ENCODE results near the gene RGMA.

RGMA gene

GRCh38 chr15:93017526-93017925 lies 71.5 kb downstream of the RGMA start:
- TF ChIP-seq POLR2AphosphoS5 (IDR thresholded peaks at IDR 0.05; ENCODE audit: low read depth, low read length) (no peak), TAF1 (IDR thresholded peaks at IDR 0.05; ENCODE audit: borderline replicate concordance, low read depth, low read length) (no peak), POLR2A (IDR thresholded peaks at IDR 0.05; ENCODE audit: low read depth, low read length) (no peak)
- FAIRE-seq (no peak), DNase-seq (ENCODE audit: insufficient read length) (no peak)

GRCh38 chr15:93012786-93013185 lies 76.2 kb downstream of the RGMA start:
- TF ChIP-seq TAF1 (IDR thresholded peaks at IDR 0.05; ENCODE audit: borderline replicate concordance, low read depth, low read length) (no peak), POLR2AphosphoS5 (IDR thresholded peaks at IDR 0.05; ENCODE audit: low read depth, low read length) (no peak), POLR2A (IDR thresholded peaks at IDR 0.05; ENCODE audit: low read depth, low read length) (no peak)
- DNase-seq (ENCODE audit: insufficient read length) (no peak), FAIRE-seq (no peak)

GRCh38 chr15:93007994-93008393 lies 81.0 kb downstream of the RGMA start:
- TF ChIP-seq TAF1 (IDR thresholded peaks at IDR 0.05; ENCODE audit: borderline replicate concordance, low read depth, low read length): no peak
- TF ChIP-seq POLR2AphosphoS5 (IDR thresholded peaks at IDR 0.05; ENCODE audit: low read depth, low read length): no peak
- TF ChIP-seq POLR2A (IDR thresholded peaks at IDR 0.05; ENCODE audit: low read depth, low read length): no peak
- FAIRE-seq: no peak
- DNase-seq (ENCODE audit: insufficient read length): no peak

- DNase-seq (ENCODE audit: insufficient read length) (no peak), FAIRE-seq (no peak)
- TF ChIP-seq POLR2A (IDR thresholded peaks at IDR 0.05; ENCODE audit: low read depth, low read length) (no peak), POLR2AphosphoS5 (IDR thresholded peaks at IDR 0.05; ENCODE audit: low read depth, low read length) (no peak), TAF1 (IDR thresholded peaks at IDR 0.05; ENCODE audit: borderline replicate concordance, low read depth, low read length) (no peak)
Measured at GRCh38 chr15:93005133-93005532, 83.9 kb downstream of the RGMA start.

GRCh38 chr15:93001881-93002280 lies 87.1 kb downstream of the RGMA start:
- TF ChIP-seq POLR2A (IDR thresholded peaks at IDR 0.05; ENCODE audit: low read depth, low read length): no peak
- TF ChIP-seq TAF1 (IDR thresholded peaks at IDR 0.05; ENCODE audit: borderline replicate concordance, low read depth, low read length): no peak
- no peak for TF ChIP-seq POLR2AphosphoS5 (IDR thresholded peaks at IDR 0.05; ENCODE audit: low read depth, low read length)
- FAIRE-seq (no peak), DNase-seq (ENCODE audit: insufficient read length) (no peak)

- TF ChIP-seq POLR2AphosphoS5 (IDR thresholded peaks at IDR 0.05; ENCODE audit: low read depth, low read length) (no peak), TAF1 (IDR thresholded peaks at IDR 0.05; ENCODE audit: borderline replicate concordance, low read depth, low read length) (no peak), POLR2A (IDR thresholded peaks at IDR 0.05; ENCODE audit: low read depth, low read length) (no peak)
- FAIRE-seq (no peak), DNase-seq (ENCODE audit: insufficient read length) (no peak)
Measured at GRCh38 chr15:93001156-93001555, 87.9 kb downstream of the RGMA start.

- TF ChIP-seq TAF1 (IDR thresholded peaks at IDR 0.05; ENCODE audit: borderline replicate concordance, low read depth, low read length) (no peak), POLR2AphosphoS5 (IDR thresholded peaks at IDR 0.05; ENCODE audit: low read depth, low read length) (no peak), POLR2A (IDR thresholded peaks at IDR 0.05; ENCODE audit: low read depth, low read length) (no peak)
- no peak for DNase-seq (ENCODE audit: insufficient read length)
- no peak for FAIRE-seq
Measured at GRCh38 chr15:92997821-92998220, 91.2 kb downstream of the RGMA start.

- DNase-seq (ENCODE audit: insufficient read length): no peak
- TF ChIP-seq POLR2A (IDR thresholded peaks at IDR 0.05; ENCODE audit: low read depth, low read length) (no peak), TAF1 (IDR thresholded peaks at IDR 0.05; ENCODE audit: borderline replicate concordance, low read depth, low read length) (no peak), POLR2AphosphoS5 (IDR thresholded peaks at IDR 0.05; ENCODE audit: low read depth, low read length) (no peak)
- no peak for FAIRE-seq
Measured at GRCh38 chr15:92992720-92993119, 96.3 kb downstream of the RGMA start.

GRCh38 chr15:92990031-92990430 lies 99.0 kb downstream of the RGMA start:
- no peak for TF ChIP-seq POLR2A (IDR thresholded peaks at IDR 0.05; ENCODE audit: low read depth, low read length)
- TF ChIP-seq TAF1 (IDR thresholded peaks at IDR 0.05; ENCODE audit: borderline replicate concordance, low read depth, low read length): no peak
- TF ChIP-seq POLR2AphosphoS5 (IDR thresholded peaks at IDR 0.05; ENCODE audit: low read depth, low read length): no peak
- no peak for FAIRE-seq
- DNase-seq (ENCODE audit: insufficient read length): no peak

GRCh38 chr15:92989470-92989869 lies 99.5 kb downstream of the RGMA start:
- FAIRE-seq (peak; percentile 79), DNase-seq (ENCODE audit: insufficient read length) (no peak)
- TF ChIP-seq TAF1 (IDR thresholded peaks at IDR 0.05; ENCODE audit: borderline replicate concordance, low read depth, low read length) (no peak), POLR2AphosphoS5 (IDR thresholded peaks at IDR 0.05; ENCODE audit: low read depth, low read length) (no peak), POLR2A (IDR thresholded peaks at IDR 0.05; ENCODE audit: low read depth, low read length) (no peak)

Data from GM12892 (cell line).